Endodermal cell (in vitro differentiated cells): ENCODE measurements around the gene MTCL1. TPM values are rescaled to one million over a fixed set of nuclear protein-coding genes. Genes with fewer than 3 reads are reported as not detected.
A peak's percentile ranks its signal among the peaks of the same experiment; 100 is the strongest.

Experiments
- DNase-seq: peaks from one replicate; pipeline ENCODE4 v3.0.0-alpha.2; 2017
- H3K27ac ChIP-seq: 2 replicates; pipeline ENCODE4 v1.5.1; 2013; ENCODE audit warnings: mild to moderate bottlenecking, low read depth, low read length, moderate library complexity
- H3K27me3 ChIP-seq: 2 replicates; pipeline ENCODE4 v1.6.1; 2013; ENCODE audit warnings: mild to moderate bottlenecking, low read length, moderate library complexity; ENCODE audit not compliant: insufficient read depth, control insufficient read depth, poor library complexity, severe bottlenecking
- H3K36me3 ChIP-seq: 2 replicates; pipeline ENCODE4 v1.7.0; 2013; ENCODE audit warnings: mild to moderate bottlenecking, low read length, moderate library complexity; ENCODE audit not compliant: control insufficient read depth, insufficient read depth
- H3K4me1 ChIP-seq: one replicate; pipeline ENCODE4 v1.7.0; 2013; ENCODE audit warnings: low read length; ENCODE audit not compliant: control insufficient read depth, insufficient read depth
- H3K4me3 ChIP-seq: 2 replicates; pipeline ENCODE4 v1.5.1; 2013; ENCODE audit warnings: mild to moderate bottlenecking, low read length, moderate library complexity
- H3K9ac ChIP-seq: 2 replicates; pipeline ENCODE4 v1.6.1; 2013; ENCODE audit warnings: mild to moderate bottlenecking, low read length, moderate library complexity; ENCODE audit not compliant: poor library complexity, severe bottlenecking; ENCODE audit errors: extremely low read depth
- H3K9me3 ChIP-seq: 2 replicates; pipeline ENCODE4 v1.6.1; 2013; ENCODE audit warnings: mild to moderate bottlenecking, low read length, moderate library complexity; ENCODE audit not compliant: control insufficient read depth
- H3K27ac Mint-ChIP-seq: 2 replicates; pipeline ENCODE4 v1.8.0; 2020; ENCODE audit warnings: mixed read lengths
- H3K27me3 Mint-ChIP-seq: 2 replicates; pipeline ENCODE4 v1.8.0; 2021; ENCODE audit warnings: mild to moderate bottlenecking, mixed read lengths; ENCODE audit not compliant: insufficient read depth
- H3K36me3 Mint-ChIP-seq: 2 replicates; pipeline ENCODE4 v1.8.0; 2020; ENCODE audit warnings: low read depth, mixed read lengths
- H3K4me1 Mint-ChIP-seq: 2 replicates; pipeline ENCODE4 v1.8.0; 2020; ENCODE audit warnings: mixed read lengths
- H3K4me3 Mint-ChIP-seq: 2 replicates; pipeline ENCODE4 v1.8.0; 2020; ENCODE audit warnings: mild to moderate bottlenecking, moderate library complexity, mixed read lengths
- H3K9me3 Mint-ChIP-seq: 2 replicates; pipeline ENCODE4 v1.8.0; 2020; ENCODE audit warnings: mild to moderate bottlenecking, mixed read lengths
- WGBS, 2 experiments: methylation state at CpG; one replicate each; pipeline versions ENCODE4 v1.1.5 to v1.1.7; 2013; ENCODE audit warnings: missing lambda C conversion rate in 2 of 2, mixed read lengths in 1 of 2; ENCODE audit not compliant: insufficient coverage in 1 of 2, insufficient read length in 1 of 2; 5-methylcytosine and 5-hydroxymethylcytosine counted together
- total RNA-seq, 2 donors: library from RNA; stranded (reverse); fragmentation: NEBNext Ultra II Directional in 1 of 2; extraction: Animal tissue kit (Norgen Biotek cat#: 25700) in 1 of 2; gene quantifications; 2 replicates in 1 of 2; 3 replicates in 1 of 2; pipeline ENCODE4 v1.2.1, GENCODE V29; 2021
- TF ChIP-seq, protein P1 (sequence below): fragments of 200-600 bp; sonication (generic); conservative IDR thresholded peaks from 2 replicates; pipeline ENCODE4 v1.5.0; 2021; ENCODE audit warnings: antibody characterized with exemption, mild to moderate bottlenecking

MTCL1 gene
- total RNA-seq, 2 donors from 2014 or later = 15.0 to 26.0 TPM

DNA sequence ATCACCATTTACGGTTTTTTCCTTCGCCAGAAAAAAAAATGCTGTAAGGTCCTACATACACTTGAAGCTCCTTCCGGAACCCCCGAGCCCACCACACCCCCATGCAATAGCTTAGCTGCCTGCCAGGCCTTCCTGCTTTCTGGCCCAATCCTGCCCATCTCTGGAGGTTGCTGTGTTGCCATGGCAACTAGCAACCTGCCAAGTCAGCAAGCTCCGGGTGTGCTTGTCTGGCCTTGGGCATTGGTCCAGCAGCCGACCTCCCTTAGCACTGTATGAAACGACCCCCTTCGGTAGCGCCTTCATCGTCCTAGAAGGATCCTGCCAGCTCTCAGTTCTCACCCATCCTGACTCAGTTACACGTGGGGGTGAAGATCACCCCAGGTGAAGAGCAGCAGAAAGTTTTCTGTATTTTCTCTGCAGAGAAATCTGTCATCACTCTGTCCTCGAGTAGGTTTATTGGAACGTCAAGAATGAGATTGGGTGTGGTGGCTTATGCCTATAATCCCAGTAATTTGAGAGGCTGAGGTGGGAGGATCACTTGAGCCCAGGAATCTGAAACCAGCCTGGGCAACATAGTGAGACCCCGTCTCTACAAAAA is 47.4 kb upstream of the MTCL1 start:
- peaks cover 6% of the 10 kb centered on the region for H3K27me3 ChIP-seq
- no peak overlapping the region for H3K9ac ChIP-seq
- no peaks in the 10 kb centered on the region for H3K36me3 Mint-ChIP-seq
- H3K4me3 ChIP-seq = no peak overlapping the region
- WGBS, 2 experiments = 79 to 84% methylated on average over 9 to 14 of the region's 14 CpGs
- peaks cover 10% of the 10 kb centered on the region for H3K4me1 ChIP-seq
- no peak overlapping the region for H3K4me3 Mint-ChIP-seq
- H3K9me3 Mint-ChIP-seq = no peaks in the 10 kb centered on the region
- TF ChIP-seq, protein P1, sequence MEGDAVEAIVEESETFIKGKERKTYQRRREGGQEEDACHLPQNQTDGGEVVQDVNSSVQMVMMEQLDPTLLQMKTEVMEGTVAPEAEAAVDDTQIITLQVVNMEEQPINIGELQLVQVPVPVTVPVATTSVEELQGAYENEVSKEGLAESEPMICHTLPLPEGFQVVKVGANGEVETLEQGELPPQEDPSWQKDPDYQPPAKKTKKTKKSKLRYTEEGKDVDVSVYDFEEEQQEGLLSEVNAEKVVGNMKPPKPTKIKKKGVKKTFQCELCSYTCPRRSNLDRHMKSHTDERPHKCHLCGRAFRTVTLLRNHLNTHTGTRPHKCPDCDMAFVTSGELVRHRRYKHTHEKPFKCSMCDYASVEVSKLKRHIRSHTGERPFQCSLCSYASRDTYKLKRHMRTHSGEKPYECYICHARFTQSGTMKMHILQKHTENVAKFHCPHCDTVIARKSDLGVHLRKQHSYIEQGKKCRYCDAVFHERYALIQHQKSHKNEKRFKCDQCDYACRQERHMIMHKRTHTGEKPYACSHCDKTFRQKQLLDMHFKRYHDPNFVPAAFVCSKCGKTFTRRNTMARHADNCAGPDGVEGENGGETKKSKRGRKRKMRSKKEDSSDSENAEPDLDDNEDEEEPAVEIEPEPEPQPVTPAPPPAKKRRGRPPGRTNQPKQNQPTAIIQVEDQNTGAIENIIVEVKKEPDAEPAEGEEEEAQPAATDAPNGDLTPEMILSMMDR = no peak
- H3K27ac ChIP-seq = peak overlapping the region; percentile 81
- H3K4me1 Mint-ChIP-seq = peaks cover 29% of the 10 kb centered on the region
- peak; percentile 64 for DNase-seq
- H3K36me3 ChIP-seq = no peaks in the 10 kb centered on the region
- H3K27me3 Mint-ChIP-seq = peaks cover 12% of the 10 kb centered on the region
- no peaks in the 10 kb centered on the region for H3K9me3 ChIP-seq
- H3K27ac Mint-ChIP-seq = no peak overlapping the region

DNA sequence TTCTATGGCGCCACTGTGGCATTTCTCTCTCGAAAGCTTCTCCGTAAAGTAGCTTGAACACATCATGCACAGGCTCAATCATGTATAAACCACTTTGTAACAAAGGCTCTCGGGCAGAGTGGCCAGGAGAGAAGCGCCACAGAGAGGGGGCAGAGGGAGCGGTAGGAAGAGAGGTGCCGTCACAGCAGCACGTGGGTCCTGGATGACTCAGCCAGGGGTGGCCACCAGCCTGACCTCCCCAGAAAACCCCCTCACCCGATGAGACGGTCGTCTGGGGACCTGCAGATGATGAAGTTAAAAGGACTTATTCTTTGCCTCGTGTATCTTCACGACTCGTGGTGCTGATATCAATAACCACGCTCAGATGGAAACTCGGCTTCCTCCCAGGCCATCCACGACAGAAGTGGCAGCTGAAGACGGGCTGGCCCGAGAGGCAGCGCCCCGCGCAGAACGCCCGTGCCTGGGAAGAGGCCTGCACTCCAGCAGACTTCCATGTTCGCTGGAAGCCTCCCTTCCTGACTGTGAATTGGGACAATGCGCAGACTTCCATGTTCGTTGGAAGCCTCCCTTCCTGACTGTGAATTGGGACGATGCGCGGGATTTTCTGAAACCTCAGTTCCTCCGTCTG is 46.4 kb upstream of the MTCL1 start:
- no peaks in the 10 kb centered on the region for H3K9me3 ChIP-seq
- no peaks in the 10 kb centered on the region for H3K36me3 ChIP-seq
- no peaks in the 10 kb centered on the region for H3K36me3 Mint-ChIP-seq
- peaks cover 6% of the 10 kb centered on the region for H3K27me3 ChIP-seq
- H3K9ac ChIP-seq = no peak overlapping the region
- H3K27ac ChIP-seq = no peak overlapping the region
- 94 to 95% methylated on average over 22 to 31 of the region's 31 CpGs for WGBS, 2 experiments
- peaks cover 37% of the 10 kb centered on the region for H3K4me1 Mint-ChIP-seq
- H3K27ac Mint-ChIP-seq = no peak overlapping the region
- H3K9me3 Mint-ChIP-seq = no peaks in the 10 kb centered on the region
- TF ChIP-seq, protein P1 = no peak
- peaks cover 12% of the 10 kb centered on the region for H3K4me1 ChIP-seq
- no peak overlapping the region for H3K4me3 Mint-ChIP-seq
- no peak overlapping the region for H3K4me3 ChIP-seq
- no peak for DNase-seq
- H3K27me3 Mint-ChIP-seq = peaks cover 16% of the 10 kb centered on the region

DNA sequence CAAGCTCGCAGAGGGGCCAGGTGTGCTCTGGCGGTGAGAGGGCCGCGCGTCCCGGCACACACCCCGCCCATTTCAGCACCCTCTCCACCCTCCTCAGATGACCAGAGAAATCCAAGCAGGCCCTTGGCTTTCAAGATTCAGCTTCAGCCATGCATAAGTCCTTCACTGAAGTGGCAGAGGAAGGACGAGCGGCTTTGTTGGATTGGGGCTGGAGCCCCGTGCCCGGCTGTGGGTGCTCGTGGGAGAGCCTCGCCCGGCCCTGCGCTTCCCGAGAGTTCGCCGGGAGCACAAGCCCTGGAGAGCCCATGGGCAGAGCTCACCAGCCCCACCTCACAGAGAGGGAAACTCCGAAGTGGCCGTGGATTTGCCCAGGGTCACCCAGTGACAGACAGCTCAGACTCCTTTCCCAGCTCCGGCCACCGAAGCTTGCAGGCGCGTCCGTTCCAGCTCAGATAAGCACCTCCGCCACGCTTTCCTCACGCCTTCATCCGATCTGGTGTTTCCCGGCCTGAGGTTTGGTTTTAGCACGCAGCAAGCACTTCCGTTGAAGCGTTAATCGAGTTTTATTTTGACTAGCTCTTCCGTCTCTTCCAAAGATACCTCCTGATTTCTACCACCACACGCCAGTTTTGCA is 45.6 kb upstream of the MTCL1 start:
- TF ChIP-seq, protein P1 = no peak
- H3K9me3 ChIP-seq = no peaks in the 10 kb centered on the region
- DNase-seq = peak; percentile 53
- Mint-ChIP-seq H3K4me3 (no peak overlapping the region), H3K27me3 (peaks cover 16% of the 10 kb centered on the region), H3K36me3 (no peaks in the 10 kb centered on the region), H3K27ac (no peak overlapping the region), H3K4me1 (peaks cover 37% of the 10 kb centered on the region), H3K9me3 (no peaks in the 10 kb centered on the region)
- 93 to 95% methylated on average over 22 to 36 of the region's 36 CpGs for WGBS, 2 experiments
- peaks cover 6% of the 10 kb centered on the region for H3K27me3 ChIP-seq
- H3K4me3 ChIP-seq = no peak overlapping the region
- H3K4me1 ChIP-seq = peaks cover 12% of the 10 kb centered on the region
- no peaks in the 10 kb centered on the region for H3K36me3 ChIP-seq
- no peak overlapping the region for H3K27ac ChIP-seq
- H3K9ac ChIP-seq = no peak overlapping the region
